Glomerular visceral epithelial cell (primary cell): ENCODE results near the gene CAMSAP1.
"Not testable (repeated sequence)": the region's sequence is repeated elsewhere in the genome, so short reads cannot be mapped to it uniquely, and the experiment has no call there.

Source experiments
- DNase-seq: peaks from one replicate; pipeline ENCODE4 v3.0.0-alpha.2; 2016; ENCODE audit errors: extremely low spot score

CAMSAP1 gene, protein sequence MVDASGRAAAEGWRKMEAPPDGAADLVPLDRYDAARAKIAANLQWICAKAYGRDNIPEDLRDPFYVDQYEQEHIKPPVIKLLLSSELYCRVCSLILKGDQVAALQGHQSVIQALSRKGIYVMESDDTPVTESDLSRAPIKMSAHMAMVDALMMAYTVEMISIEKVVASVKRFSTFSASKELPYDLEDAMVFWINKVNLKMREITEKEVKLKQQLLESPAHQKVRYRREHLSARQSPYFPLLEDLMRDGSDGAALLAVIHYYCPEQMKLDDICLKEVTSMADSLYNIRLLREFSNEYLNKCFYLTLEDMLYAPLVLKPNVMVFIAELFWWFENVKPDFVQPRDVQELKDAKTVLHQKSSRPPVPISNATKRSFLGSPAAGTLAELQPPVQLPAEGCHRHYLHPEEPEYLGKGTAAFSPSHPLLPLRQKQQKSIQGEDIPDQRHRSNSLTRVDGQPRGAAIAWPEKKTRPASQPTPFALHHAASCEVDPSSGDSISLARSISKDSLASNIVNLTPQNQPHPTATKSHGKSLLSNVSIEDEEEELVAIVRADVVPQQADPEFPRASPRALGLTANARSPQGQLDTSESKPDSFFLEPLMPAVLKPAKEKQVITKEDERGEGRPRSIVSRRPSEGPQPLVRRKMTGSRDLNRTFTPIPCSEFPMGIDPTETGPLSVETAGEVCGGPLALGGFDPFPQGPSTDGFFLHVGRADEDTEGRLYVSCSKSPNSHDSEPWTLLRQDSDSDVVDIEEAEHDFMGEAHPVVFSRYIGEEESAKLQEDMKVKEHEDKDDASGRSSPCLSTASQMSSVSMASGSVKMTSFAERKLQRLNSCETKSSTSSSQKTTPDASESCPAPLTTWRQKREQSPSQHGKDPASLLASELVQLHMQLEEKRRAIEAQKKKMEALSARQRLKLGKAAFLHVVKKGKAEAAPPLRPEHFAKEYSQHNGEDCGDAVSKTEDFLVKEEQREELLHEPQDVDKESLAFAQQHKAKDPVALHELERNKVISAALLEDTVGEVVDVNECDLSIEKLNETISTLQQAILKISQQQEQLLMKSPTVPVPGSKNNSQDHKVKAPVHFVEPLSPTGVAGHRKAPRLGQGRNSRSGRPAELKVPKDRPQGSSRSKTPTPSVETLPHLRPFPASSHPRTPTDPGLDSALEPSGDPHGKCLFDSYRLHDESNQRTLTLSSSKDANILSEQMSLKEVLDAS (N-terminal part only)

DNA sequence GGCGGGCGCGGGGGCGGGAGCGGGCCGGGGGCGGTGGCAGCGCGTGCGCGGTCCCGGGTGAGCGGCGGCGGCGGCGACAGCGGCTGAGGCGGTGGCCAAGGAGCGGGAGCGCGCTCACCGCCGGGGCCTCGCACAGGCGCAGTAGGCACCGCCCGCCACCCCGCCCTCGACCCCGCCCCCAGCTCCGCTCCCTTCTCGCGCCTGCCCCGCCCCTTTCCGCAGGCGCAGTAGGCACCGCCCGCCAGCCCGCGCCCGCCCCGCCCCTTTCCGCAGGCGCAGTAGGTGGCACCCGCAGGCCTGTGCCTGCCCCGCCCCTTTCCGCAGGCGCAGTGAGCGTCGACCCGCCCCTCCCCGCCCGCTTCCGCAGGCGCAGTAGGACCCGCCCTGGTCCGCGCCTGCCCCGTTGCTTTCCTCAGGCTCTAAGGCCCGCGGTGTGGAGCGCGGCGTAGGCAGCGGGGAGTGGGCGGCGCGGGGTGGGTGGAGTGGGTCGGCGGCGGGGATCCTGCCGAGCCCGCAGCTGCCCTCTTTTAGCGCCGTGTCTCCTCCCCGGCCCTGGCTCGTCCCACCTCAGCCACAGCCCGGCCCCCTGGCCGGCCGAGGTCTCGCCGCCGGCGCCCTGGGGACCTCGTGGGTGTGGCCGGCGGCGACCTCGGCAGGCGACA is at the start of gene CAMSAP1:
CAMSAP1 (minus strand) TSS at position 116 of the 662 bp plus-strand sequence. CDS start 387 bp downstream, outside the sequence.
- peak; percentile 97 for DNase-seq

- no peak for DNase-seq
Measured at GRCh38 chr9:135956802-135957174, 49.4 kb upstream of the CAMSAP1 start.

GRCh38 chr9:135955934-135956801 is 48.8 kb upstream of the CAMSAP1 start:
- no peak for DNase-seq

GRCh38 chr9:135952664-135953206 is 45.4 kb upstream of the CAMSAP1 start:
- DNase-seq: no peak

GRCh38 chr9:135951889-135952663 is 44.7 kb upstream of the CAMSAP1 start:
- peak; percentile 81 for DNase-seq

GRCh38 chr9:135951310-135951709 is 44.0 kb upstream of the CAMSAP1 start:
- not testable (repeated sequence) for DNase-seq

DNA sequence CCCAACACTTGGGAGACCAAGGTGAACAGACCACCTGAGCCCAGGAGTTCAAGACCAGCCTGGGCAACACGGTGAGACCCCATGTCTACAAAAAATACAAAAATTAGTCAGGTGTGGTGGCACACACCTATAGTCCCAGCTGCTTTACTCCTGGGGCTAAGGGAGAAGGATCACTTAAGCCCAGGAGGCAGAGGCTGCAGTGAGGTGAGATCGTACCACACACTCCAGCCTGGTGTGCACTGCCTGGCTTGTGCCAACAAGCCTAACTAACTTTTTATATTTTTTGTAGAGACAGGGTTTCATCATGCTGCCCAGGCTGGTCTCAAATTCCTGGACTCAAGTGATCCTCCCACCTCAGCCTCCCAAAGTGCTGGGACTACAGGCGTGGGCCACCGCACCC is 43.5 kb upstream of the CAMSAP1 start:
- not testable (repeated sequence) for DNase-seq

DNA sequence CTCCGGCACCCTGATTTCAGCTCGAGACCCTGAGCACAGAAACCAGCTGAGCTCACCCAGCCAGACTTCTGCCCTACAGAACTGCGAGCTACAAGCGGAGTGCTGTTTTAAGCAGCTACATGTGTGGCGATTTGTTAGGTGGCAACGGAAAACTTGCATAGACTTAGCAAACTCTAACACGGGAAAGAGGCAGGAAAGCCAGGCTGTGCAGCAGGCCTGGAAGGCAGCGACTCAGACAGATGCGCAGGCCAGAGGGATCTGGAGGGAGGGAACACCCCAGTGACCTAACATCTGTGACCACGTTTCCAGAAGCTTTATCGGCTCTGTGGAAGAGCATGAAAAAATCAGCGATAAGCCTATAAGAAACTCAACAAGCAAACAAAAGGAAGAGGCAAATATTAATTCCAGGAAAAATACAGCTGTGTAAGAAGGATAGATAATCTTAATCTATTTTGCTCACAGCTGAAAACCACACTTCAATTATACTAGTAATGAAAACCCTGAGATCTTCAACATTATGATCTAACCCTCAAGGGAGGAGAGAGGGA is 42.9 kb upstream of the CAMSAP1 start:
- no peak for DNase-seq

DNA sequence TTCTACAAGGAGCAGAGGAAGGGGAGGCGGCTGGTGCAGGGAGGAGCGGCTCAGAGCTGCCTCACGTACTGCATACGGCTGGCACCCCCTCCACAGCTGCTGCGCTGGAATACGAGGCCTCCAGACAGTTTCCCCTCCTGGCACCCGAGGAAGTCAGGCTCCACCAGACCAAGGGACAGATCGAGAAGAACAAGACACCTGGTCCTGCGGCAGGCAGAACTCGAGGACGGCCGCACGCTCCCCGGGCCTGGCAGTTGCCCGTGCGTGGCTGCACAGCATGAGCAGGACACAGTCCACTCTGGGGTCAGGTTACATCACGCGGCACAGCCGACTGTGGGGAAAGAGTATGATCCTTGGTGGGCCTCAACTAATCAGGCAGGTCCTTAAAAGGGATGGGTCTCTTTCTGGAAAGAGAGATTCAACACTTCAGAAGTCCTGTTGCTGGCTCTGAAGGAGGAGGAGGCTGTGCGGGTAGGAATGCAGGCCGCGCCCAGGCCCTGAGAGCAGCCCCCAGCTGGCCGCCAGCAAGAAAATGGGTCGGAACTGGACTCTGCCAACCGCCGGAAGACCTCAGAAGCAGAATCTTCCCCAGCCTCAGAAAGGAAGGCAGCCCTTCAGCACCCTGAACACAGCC is 42.3 kb upstream of the CAMSAP1 start:
- DNase-seq: no peak

GRCh38 chr9:135948968-135949367 is 41.6 kb upstream of the CAMSAP1 start:
- DNase-seq: no peak

GRCh38 chr9:135948446-135948845 is 41.1 kb upstream of the CAMSAP1 start:
- no peak for DNase-seq

DNA sequence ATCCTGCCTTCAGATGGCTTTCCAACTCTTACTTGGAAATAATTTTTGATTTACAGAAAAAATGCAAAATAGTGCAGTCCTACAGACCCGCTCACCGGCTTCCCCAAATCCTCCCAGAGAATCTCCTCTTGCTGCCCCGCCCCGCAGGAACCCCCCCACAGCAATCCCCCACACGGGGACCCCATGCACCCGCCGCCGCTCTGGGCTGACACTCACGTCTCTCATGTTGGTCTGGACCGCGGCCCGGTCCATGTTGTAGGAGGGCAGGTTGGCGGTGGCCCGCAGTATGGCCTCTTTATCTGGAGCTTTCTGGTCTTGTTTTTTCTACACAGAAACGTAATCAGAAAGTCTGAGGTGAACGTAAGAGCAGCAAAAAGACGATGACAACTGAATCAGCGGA is 40.2 kb upstream of the CAMSAP1 start:
- no peak for DNase-seq

GRCh38 chr9:135947105-135947504 is 39.8 kb upstream of the CAMSAP1 start:
- not testable (repeated sequence) for DNase-seq

GRCh38 chr9:135946392-135946994 is 39.1 kb upstream of the CAMSAP1 start:
- no peak for DNase-seq

GRCh38 chr9:135945969-135946368 is 38.6 kb upstream of the CAMSAP1 start:
- no peak for DNase-seq

GRCh38 chr9:135944444-135945252 is 37.3 kb upstream of the CAMSAP1 start:
- DNase-seq: no peak

- not testable (repeated sequence) for DNase-seq
Measured at GRCh38 chr9:135943604-135944003, 36.3 kb upstream of the CAMSAP1 start.
